Measurements from ENCODE around the gene CD151.

CD151 gene

GRCh38 chr11:832529-833113 lies at the start of gene CD151:
Gene CD151 (plus strand): TSS chr11:832952. CDS start chr11:836070, 3,118 bp downstream.
- DNase-seq (ENCODE audit: low read depth) = no peak

DNA sequence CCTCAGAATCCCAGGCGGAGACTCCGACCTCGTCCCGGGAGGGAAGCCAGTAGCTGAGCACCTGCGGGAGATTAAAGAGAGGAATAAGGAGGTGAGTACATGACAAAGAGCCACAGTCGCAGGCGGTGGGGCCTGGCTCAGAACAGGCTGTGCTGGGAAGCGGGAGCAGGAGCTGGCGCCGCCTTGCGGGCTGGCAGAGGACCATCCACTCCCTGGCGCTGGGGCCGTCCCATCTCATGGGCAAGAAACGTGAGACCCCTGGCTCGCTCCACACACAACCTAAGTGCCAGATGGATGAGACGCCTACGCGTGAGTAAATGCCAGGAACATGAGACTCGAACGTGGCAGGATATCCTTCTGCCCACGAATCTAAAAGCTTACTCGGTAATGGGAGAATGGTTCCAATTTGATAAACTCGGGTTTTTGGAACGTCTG lies 49.2 kb upstream of the CD151 start:
- DNase-seq (ENCODE audit: low read depth) = no peak

DNA sequence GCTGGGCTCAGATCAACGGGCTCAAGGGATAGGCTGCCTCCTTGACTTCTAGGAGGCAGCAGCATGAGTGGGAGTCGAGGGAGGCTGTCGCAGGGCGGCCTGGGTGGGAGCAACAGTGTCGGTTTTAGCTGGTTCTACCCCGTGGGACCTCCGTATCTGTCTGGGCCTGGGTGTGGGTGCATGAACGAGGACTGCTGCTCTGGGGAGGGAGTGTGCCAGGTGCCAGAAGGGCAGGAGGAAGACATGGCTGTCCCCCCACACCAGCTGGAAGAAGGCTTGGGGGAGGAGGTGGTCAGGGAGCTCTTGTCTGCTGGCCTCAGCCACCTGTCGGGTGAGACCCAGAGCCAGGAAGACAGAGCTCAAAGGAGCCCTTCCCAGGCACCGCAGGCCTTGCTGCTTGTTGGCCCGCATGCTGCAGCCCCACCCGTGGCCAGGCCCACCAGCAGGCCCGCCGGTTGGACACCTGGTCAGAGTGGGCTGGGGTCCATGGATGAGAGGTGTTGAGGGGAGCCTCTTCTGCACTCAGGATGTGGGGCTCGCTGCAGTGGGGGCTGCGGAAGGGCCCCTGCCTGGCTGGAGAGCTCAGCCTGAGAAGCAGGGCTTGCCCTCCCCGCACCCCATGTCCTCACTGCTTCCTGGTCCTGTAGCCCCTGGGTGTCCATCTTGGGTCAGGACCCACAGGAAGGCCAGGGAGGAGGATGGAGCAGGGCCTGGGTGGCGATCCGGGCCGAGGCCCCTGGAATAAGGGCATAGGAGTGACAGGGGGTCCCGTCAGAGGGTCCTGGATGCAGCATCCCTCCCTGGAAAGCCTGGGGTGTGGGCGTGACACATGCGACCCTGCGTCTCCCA lies 46.3 kb upstream of the CD151 start:
- no peak for DNase-seq (ENCODE audit: low read depth)

- no peak for DNase-seq (ENCODE audit: low read depth)
These were observed 45.6 kb upstream of the CD151 start for GRCh38 chr11:787084-787675.

- DNase-seq (ENCODE audit: low read depth) = no peak
These were observed 44.6 kb upstream of the CD151 start for GRCh38 chr11:788009-788640.

DNA sequence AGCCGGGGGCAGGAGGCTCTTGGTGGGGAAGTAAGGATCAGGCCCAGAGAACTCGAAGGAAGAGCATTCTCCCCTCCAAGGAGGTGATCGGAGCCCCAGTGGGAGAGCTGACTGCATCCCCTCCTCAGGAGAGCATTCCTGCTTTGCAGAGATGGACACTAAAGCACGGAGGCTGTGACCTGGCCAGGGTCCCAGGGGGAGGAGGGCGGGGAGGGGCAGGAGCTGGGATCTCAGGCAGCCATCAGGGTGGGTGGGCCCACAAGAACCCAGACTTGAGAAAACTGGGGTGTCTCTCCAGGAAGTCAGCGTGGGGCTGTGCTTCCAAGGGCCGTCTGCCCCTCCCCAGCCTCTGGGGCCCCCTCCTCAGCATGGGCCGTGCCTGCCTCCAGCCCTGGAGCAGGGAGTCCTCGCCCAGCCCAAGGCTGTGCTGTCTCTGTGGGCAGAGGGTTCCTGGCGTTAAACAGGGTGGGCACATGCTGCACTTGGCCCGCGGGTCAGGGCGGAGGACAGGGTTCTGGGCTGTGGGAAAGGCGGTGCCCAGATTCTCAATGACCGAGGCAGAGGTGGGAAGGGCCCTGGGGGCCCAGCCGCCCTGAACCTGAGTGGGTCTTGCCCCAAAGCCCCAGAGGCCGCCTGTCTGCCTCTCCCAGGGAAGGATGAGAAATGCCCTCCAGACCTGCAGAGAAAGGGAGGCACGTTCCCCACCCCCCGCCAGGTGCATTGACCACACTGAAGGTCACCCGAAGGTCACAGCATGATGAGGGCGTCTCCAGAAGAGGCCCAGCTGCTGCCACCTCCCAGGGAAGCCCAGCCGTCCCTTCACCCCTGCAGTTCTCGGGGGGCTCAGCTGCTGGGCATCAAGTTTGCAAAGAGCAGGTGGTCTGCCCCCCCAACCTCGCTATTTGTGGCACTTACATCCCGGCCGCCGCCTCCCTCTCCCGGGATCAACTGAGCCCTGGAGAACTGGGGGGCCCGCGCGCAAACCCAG lies 43.5 kb upstream of the CD151 start:
- DNase-seq (ENCODE audit: low read depth) = no peak

DNA sequence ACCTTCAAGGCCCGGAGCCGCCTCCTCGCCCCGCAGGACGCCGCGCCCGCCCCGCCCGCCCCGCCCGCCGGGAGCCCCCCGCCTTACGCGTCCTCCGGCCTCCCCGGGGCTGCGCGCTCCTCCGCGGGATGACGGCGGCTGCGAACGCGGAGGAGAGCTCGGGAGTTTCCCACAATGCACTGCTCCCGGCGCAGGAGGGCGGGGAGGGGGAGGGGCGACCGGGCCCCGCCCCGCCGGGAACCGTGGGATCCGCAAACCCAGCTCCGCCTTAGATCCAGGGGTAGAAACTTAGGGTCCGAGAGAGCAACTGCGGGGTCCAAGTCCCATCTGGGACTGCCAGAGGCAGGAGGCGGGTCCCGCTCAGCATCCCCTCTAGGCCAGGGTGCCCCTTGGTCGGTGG lies 42.8 kb upstream of the CD151 start, which contains the start of gene CEND1:
Gene CEND1 (minus strand): TSS at position 148 of the 400 bp plus-strand sequence. CDS start 1,514 bp downstream, outside the sequence.
- no peak for DNase-seq (ENCODE audit: low read depth)

DNA sequence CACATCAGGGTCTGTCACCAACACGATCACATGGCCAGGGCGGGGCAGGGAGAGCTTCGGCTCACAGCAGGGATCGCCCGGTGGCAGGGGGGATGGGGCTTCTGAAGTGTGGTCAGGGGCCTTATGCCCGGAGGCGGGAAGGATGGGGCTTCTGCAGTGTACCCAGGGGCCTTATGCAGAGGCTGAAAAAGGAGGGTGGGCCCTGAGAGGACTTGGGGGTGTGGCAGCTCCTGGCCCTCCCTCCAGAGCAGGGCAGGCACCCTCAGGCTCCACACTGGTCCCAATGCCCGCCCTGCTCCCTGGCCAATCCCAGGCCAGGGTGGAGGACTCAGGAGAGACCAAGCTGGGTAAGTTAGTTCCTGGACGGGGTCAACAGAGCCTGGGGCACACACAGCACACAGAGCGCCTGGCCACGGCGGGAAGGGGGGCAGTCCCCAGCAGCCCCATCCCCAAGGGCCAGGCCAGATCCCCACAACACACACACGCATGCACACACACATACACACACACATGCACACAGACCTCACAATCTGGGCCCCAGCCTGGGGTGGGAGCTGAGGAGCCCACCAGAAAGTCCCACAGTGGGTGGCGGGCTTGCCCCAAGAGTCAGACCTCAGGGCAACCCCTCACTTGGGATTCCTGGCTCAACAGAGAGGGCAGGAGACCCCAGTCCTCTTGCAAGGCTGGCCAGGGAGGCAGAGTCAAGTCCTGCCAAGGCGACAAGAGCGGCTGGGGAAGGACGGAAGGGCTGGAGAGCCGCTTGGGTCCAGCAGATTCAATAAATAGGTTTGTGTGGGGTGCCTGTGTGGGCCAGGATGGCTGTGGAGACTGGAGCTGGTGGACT lies 41.8 kb upstream of the CD151 start:
- DNase-seq (ENCODE audit: low read depth) = no peak

DNA sequence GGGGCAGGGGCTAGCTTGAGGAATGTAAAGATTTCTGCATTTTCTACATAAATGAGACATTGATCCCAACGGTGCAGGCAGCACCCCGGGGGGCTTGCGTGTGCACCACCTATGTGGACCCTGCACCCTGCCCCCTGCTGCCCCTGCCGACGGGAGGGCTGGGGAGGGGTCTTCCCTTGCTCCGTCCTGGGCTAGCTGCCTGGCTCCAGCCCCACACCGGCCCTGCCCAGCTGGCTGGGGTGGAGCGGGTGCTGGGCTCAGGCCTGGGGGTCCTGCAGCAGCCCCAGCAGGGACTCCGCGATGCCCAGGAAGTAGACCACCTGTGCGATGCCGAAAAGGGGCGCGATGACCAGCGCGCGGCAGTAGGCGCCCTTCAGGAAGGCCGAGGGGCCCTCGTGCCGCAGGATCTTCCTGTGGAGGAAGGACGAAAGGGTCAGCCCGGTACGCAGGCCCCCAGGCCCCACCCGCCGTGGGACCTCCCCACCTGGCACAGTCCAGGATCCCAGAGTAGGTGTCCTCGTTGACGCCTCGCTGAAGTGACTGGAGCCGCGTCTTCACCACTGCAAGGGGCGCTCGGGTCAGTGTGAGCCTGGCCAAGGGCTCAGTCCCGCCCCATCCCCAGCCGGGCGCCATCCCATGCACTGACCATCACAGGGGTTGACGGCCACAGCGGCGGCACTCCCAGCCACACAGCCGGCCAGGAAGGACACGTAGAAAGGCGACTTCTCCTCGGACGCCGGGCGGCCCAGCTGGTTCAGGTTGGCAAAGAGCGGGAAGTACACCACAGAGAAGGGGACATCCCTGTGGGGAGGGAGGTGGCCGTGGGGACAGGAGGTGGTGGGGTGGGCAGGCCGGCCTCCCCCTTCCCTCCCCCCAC lies 40.9 kb upstream of the CD151 start:
- no peak for DNase-seq (ENCODE audit: low read depth)

GRCh38 chr11:792535-792821 lies 40.3 kb upstream of the CD151 start:
- DNase-seq (ENCODE audit: low read depth) = no peak

- DNase-seq (ENCODE audit: low read depth) = no peak
These were observed 39.9 kb upstream of the CD151 start for GRCh38 chr11:792873-793272.

- DNase-seq (ENCODE audit: low read depth) = no peak
These were observed 39.2 kb upstream of the CD151 start for GRCh38 chr11:793556-793955.

DNA sequence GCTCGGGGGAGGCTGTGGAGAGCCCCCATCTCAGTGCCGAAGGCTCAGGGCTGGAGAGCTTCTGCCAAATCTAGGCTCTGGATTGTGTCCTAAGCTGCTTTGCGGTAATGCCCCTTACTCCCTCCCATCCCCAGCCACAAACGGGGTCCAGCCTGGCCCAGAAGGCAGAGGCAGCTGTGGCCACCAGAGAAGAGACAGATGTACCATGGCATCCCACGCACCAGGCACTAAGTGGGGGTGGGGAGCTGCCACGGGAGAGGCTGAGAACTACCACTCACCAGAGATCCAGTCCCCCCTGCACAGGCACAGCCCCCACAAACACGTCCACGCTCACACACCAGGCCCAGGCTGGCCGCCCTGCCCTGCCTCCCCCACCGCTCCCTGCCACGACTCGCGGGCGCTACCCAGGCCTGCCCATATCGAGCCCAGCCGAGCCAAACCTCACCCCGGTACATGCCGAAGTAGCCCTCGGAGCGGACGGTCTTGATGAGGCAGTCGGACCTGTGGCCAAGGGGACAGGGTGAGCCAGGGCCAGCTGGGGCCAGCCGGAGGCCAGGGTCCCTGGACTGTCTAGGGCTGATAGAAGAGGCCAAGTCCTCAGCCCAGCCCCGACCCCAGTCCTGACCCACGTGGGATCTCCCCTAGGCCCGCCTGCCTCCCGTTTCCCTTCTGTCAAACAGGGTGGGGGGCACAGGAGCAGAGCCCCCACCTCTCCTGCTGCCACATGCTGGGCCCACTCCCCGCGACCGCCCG lies 38.6 kb upstream of the CD151 start:
- no peak for DNase-seq (ENCODE audit: low read depth)

DNA sequence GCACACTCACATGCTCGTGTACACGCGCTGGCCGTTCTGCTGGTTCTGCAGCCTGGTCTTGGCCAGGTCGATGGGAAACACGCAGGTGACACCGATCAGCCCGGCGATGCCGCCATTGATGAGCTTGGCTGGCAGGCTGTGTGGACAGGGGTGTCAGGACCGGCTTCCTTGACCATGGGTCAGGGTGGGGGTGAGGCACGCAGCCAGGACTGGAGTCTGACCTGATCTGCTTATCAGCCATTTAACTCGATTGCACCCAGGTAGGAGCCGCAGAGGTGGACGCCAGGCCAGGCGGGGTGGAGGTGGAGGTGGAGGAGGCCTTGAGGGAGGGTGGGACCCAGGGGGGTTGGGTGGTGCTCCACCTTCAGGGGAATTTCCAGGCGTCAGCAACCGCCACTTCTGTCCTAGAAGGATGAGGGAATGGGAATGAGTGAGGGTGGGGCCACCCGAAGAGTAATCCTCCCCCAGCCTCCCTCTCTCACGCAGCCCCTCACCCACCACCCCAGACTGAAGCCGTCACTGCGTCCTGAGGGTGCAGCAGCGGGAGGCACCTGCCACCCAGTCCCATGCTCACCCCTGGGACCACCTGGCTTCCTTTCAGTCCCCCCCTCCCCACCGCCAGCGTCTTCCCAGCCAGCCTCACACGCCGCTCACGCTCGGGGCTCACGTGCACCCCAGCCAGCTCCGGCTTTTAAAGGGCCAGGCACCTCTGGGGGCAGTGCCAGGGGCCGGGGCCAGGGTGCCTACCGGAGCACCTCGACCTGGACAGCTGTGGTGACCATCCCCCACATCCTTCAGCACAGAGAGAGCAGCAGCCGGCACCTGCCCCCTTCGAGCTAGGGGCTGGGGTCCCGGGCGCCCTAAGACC lies 37.8 kb upstream of the CD151 start:
- DNase-seq (ENCODE audit: low read depth) = no peak

- no peak for DNase-seq (ENCODE audit: low read depth)
These were observed 36.9 kb upstream of the CD151 start for GRCh38 chr11:795634-796564.

DNA sequence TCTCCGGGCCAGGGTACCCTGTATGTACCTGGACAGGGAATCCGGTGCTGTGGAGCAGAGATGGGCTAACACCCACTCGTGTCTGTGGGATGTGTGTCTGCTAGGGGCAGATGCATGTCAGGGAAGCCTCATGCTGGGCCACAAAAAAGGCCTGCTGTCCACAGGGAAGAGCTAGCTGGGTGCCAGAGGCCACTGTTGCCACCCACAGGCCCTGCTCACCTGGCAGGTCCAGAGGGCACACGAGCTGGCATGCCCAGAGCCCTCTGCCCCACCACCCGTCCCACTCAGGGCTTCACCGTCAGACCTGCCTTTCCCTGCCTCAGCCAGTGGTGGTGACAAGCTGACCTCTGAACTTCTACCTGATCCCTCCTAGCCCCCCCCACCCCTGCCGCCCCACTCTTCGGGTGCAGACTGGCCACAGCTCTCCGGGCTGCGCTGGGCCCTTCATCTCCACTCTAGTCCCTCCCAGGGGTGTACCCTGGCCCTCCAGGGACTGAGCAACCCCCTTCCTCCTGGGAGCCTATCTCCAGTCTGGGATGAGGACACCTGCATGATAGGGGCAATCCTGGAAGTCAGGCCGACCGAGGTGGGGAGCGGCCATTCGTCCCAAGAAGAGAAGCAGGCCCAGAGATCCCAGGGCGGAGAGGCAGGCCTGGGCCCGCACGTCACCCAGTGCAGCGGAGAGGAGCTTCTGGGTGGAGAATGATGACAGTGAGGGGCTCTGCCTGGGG lies 36.0 kb upstream of the CD151 start:
- DNase-seq (ENCODE audit: low read depth) = no peak
